NCI-H187 treated with DMSO at 0.1 percent for 48 hours (cell line): ENCODE data around the gene DCTN3.

Experiments
- DNase-seq: peaks from one replicate; lab custom pipeline; 2025; lab: John Stamatoyannopoulos, UW

DCTN3 gene

DNA sequence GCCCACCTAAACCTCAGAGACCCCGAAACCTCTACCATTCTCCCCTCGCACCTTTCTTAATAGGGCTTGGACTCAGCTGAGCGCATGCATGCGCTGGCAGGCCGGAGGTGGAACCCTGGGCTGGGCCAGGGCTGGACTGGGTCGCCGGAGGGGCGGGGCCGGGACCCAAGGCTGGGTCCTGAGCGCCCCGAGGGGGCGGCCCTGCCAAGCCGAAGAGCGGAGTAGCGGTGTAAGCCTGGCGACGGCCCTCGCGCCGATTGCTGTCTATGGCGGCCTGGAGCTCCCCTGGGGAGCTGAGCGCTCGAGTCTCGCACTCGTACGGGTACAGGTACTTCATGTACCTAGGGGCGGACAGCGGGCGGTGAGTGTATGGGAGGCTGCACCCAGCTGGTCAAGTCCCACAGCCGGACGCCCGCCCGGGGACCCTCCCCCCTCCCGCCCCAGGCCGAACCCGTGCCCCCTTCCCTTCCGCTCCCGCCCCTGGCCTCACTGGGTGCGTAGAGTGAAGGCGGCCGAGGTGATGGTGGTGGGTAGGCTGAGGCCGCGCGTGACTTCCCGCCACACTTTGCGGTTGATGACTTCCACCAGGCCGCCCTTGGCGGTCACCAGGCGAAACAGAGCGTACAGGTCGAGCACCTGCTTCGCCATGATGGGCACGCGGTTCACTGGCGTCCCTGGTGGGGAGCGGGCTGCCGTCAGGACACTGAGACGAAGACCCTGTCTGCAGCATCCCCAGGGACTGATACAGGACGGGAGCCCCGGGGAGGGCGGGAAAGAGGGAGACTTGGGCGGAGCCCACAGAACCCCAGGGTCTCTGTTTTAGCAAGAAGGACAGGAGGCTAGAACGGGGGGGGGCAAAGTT is 3.3 kb upstream of the DCTN3 start:
- DNase-seq = no peak

DNA sequence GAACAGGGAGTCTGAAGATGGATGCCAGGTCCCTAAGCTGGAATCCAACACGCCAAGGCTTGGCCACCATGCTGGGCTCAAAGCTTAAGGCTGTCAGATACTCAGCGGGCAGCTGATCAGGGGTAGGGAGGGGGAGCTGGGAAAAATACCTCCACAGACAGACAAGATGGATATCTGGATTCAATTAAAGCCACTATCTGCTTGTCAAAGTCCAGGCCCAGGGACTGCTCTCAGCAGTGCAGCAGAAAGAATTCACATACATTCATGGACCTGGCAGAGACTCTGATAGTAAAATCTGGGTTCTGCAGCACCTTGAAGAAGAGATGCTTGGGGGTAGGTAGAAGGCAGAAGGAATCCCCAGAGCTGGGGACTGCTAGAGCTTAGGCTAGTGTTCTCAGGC is 5.2 kb downstream of the DCTN3 start:
- no peak for DNase-seq

DNA sequence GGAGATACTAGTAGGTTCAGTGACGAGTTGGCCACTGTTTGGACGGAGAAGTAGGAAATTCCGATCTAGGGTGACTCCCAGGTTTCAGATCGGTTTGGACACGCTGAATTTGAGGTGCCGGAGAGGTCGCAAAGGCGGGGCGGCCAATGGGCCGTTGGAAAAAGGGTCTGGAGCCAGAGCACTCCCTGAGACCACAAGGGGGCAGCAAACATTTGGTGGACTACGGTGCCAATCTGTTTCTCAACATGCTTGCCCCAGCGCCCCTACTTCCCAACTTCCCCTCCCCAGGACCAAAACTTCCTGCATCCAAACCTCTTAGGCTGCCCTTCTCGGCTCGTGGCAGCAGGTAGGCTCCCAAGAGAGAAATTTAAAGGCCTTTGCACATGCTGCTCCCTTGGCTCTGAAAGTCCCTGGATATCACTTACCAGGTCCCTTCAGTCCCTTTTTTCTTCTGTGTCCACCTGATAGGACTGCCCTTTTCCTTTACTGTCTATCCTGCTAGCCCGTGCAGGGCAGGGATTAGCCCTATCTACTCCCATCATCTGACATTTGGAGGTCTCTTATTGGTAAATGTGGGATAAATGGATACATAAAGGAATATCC is 7.4 kb downstream of the DCTN3 start:
- DNase-seq = no peak

DNA sequence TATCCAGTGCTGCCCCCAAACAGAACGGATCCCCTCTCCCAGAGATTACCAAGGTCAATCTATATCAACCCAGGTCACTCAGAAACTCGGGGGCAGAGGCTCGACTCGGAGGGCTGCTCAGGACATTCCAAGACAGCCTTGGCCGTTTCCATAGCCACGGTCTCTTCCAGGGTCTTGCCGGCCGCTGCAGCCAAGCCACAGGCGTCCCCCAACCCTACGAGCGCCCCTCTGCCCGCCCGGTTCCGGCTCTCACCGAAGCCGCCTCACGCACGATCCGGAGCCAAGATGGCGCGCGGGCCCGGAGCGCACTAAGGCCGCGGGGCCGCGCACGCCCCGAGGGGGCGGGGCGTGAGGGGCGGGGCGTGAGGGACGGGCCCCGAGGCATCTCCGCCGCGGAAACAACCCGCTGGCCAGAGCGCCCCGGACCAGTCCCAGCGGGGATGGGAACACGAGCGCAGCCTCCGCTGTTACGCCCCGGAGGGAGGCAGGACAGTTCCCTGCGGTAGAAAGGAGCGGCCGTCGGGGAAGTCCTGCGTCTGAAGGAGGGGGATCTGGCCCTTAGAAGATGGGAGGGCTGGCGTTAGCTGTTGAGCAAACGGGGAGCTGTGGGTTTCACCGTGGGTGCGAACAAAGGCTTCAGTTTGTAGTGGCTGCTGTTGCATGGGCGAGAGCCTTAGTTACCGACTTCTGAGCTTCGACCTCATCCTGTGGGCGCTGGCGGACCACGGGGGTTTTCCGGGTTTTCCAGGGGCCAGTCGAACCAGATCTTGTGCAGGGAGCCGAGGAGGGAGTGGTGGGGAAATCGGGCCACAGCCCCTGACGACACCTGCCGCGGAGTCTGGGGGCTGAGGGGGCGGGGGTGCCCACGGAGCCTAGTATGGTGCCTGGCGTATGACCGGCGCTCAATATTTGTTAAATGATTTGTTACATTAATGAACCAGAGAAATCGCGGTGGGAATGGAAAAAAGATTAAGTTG is 8.2 kb downstream of the DCTN3 start, which contains the start of gene RPP25L:
Gene RPP25L (minus strand): TSS at position 287 of the 977 bp plus-strand sequence. CDS start 801 bp downstream, outside the sequence.
- no peak for DNase-seq

DNA sequence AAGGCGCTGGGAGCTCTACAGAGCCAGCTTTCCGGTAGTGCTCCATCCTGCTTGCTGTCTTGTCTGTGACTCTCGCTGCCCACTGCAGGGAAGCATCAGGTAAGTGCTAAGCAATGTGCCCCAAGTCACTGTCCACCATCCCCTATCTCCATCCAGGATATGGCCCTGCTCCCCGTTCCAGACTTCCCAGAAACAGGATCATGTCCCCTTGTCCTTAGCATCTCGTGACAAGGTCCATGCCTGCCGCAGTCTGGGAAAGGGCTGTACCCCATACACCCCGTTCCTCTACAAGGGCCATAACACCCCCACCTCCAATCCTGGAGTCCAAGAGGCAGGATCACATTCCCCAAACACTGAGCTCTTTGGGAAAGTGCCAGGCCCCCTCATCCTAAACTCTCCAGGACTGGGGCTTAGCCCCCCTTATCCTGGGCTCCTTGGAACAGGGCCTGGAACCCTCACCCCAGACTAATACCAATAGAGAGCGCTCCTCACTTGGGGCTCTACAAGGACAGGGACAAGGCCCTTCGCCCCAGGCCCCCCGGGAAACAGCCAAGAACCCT is 9.0 kb downstream of the DCTN3 start:
- no peak for DNase-seq

DNA sequence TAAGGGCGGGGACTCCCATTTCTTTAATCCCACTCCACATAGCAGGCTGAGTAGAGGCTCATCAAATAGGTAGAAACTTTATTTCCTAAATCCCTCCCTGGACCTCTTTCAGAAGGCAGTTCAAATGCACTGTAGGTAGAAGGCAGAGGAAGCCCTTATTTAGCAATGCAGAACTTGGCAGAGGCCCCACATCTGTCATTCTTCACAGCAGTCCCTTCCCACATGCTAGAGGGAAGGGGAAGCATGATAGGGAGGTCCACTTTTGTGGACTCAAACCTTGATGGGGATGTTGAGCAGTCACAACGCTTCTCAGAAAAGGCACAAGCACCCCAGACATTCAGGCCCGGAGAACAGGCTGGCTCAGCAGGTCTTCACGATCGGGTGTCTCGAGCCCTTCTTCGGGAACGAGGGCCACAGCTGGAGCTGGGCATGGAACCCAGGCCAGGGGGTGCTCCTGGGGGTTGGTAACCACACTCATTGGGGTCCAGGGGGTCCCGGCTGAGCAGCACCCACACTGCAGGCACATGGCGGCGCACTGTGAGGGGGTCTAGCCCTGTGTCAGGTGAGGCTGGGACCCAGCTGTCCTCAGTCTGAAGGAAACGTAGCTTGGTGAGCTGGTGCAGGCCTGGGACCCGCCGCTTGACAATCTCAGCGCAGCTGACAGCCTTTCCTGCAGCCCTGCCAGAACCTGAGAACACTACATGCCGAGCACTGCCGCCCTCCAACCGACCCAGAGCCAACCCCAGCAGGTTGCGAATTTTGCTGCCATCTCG is 9.7 kb downstream of the DCTN3 start:
- no peak for DNase-seq

DNA sequence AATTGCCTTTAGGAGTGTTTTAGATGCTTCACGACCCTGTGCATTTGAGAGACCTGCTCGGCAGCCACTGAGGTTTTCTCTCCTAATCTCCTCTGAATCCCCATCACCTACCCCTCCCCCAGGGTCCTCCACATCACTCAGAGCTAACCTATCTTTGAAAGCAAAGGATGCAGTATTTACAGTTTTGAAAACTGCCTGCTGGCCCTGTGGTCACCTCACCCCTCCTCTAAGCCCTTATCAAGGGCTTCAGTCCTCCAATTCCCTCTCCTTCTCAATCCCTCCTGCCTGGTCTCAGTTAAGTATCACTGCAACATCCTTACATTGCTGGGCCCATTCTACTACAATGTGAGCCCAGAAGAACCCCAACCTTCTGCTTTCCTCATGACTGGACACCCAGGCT is 13.0 kb downstream of the DCTN3 start:
- no peak for DNase-seq

DNA sequence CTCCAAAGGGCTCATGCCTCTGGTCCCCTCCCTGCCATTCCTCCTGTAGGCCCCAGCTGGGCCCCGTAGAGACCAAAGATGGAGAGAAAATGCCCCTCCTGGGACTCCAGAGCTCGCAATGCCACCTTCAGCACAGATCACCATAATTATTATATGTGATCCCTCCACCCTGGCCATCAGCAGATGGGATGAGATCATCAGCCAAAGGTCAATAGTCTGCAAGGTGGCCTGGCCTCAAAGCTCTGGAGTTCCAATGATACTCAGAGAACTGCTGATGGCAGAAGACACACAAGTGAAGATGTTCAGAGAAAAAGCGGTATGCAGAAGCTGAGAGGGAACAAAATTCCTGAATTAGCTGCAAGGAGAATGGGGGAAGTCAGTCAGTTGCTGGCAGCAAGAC is 13.4 kb downstream of the DCTN3 start:
- no peak for DNase-seq

DNA sequence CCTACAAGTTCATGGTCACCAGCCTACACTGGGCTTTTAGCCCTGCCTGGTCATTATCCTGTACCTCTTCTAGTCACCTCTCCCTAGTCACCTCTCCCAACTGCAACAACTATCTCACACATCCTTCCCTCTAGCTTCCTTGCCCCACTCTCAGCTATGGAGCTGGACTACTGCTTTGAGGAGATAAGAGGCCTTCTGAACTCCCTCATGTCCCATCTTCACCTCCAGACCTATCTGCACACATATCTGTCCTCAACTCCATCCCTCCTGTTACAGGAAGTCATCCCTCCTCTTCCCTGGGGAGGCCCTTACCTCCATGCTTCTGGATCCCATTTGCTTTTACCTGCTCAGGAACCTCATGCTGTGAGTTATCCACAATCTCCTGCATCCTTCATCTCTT is 14.1 kb downstream of the DCTN3 start:
- no peak for DNase-seq

DNA sequence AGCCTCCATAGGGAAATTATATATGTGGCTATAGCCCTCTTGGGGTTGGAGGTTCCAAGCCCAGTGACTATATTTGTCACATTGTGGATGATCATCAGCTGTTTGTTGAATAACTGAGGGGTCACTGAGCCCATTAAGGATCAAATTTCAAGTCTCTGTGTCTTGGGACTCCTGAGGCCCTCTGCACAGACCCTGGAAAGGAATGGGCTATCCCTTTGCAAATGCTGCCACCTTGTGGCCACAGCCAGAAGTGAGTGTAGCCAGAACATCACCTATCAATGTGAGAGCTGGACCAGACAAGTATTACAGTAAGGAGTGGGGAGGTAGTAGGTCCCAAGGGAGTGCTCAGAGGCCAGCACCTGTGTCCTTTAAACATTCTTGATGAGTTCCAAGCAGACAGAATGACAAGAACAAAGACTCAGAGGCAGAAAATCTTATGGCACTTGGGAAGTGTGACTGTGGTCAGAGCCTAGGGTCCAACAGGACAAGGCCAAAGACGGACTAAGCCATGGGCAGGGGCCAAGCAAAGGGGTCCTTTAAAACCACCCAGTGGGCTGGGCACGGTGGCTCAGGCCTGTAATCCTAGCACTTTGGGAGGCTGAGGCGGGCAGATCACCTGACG is 16.6 kb downstream of the DCTN3 start:
- no peak for DNase-seq

DNA sequence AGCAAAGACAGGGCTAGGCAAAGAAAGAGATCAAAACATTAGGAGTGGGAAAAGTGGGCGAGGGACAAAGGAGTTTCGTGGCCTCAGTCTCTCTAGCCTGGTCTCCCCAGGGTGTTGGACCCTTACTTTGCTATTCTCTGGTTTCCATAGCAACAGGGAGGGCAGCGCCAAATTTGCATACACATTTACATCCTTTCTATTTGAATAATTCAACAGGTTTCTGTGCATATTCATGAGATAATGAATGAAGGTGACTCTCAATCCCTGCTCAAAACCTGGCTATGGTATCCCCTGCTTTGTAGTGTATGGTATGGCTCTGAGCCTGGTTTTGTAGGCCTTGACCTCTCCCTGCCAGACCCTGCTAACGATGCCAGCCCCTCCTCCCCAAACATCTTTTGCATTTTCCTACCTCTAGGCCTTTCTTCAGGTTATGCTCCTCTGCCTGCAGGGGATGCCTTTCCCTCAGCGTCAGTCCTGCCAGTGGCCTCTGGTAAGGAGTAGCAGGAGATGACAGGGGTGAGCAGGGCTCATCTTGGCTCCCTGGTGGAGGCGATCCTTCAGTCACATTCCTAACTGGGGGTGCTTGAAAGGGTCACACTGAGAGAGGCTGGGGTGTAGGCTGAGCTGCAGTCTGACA is 18.2 kb downstream of the DCTN3 start:
- DNase-seq = no peak

DNA sequence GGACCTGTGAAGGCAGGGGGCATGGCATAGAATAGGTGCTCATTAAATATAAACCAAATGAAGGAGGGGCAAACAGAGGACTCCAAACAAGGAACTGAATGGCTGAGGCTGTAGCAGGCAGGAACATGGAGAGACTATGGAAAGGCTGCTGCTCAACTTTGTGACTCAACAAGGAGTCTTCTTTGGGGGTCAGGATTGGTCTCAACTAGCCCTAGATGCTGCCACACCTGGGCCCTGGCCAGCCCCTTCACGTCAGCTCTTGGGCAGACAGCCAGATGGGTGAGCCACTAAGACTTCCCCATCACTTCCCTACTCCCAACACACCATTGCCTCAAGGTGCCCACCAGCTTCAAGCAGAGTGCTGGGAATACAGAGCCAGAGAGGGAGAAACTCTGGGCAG is 19.4 kb downstream of the DCTN3 start:
- DNase-seq = no peak

DNA sequence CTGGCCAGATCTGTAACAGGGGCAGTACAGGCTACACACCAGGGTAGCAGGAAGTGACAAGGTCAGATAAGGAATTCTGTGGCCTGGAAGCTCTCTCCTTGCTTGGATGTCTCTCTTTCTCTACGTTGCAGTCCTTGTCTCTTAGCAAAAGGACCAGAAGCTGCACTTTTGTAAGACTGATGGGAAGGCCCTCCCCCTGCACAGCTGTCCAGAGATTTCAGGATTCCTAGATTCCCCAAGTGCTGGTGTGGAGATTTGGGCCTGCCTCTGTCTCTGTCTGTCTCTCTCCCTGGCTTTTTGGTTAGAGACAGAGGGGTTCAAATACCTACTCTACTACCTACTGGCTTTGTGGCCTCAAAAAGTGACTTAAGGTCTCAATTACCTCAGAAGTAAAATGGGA is 20.7 kb downstream of the DCTN3 start:
- no peak for DNase-seq

DNA sequence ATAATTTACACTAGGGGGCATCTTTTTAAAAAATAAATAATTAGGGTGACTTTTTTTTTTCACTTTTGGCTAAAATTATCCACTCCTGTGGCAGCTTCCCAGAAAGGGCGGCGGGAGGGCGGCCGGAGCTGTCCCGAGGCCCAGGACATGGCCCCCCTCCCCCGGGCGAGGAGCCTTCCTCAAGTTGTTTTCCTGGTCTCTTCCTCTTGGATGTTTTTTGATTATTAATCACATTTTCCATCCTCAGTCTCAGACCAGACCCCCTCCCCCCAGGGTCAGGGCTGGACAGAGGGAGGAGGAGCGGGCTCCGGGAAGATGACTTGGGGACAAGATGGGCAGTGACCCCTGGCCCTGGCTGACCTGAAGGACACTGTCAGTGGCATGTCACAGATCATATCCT is 26.1 kb downstream of the DCTN3 start:
- DNase-seq = no peak

DNA sequence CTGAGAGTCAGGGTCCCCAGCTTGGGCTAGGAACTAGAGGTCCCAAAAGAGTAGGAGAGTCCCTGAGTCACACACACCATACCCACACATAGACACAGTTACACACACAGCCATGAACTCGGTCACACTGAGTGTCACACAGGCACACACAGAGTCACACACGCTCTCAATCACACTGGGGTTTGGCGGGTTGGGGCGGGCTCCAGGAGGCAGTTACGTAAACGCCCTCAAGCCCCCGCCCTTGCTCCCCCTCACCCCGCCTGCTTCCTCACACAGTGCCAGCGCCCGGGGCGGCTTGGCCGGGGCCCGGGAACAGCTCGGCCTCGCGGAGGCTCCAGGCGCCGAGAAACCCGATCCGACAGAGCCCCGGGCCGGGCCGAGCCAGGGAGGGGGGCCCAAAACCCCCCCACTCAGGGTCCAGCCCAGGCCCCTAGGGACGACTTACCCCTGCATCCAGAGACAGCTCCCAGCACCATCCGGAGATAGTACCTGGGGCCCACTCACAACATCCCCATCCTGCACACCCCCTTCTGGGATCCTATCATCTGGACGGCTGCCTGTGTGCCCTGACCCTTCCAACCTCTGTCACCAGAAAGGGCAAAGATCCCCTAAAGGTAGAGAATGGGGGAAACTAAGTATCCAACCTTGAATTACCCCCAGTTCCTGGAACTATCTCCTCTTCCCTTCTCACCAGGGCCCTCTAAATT is 27.2 kb downstream of the DCTN3 start:
- no peak for DNase-seq

DNA sequence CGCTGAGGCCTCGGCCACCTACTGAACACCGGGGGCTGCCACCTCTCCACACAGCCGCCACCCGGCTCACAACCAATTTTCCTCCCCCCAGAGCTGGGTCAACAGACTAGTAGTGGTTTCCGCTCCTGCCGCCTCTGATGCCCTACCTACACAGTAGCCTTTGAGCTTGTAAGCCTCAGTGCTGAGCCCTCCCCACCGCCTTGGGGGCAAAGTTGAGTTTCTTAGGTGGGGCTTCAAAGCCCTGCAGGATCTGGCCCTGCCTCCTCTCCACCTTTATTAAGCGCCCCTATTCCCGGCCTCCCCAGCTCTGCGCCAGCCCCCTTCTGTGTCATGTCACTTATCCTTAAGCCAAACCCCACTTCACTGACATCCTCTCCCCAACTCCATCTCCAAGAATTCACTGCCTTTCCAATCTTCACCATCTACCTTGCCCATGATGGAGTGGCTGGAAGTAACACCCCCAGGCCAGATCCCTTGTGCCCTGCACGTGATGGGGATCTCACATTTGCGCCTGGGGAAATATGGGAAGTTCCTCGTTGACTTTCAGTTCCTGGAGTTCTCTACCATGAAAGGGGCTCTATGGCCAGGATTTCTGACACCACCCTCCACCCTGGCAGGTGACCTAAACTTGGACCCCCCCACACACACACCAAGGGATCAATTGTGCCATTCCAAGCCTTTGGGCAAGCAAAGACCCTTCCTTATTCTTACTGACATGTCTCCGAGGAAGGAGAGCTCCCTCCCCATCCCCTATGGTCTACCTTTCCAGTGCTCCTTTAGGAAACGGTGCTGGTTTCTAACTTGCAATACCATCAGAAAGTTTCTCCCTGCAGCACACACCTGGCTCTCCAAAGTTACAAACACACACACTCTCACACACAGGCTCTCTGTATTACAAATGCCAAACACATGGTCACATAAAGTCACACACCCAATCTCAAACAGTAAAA is 28.1 kb downstream of the DCTN3 start:
- no peak for DNase-seq

DNA sequence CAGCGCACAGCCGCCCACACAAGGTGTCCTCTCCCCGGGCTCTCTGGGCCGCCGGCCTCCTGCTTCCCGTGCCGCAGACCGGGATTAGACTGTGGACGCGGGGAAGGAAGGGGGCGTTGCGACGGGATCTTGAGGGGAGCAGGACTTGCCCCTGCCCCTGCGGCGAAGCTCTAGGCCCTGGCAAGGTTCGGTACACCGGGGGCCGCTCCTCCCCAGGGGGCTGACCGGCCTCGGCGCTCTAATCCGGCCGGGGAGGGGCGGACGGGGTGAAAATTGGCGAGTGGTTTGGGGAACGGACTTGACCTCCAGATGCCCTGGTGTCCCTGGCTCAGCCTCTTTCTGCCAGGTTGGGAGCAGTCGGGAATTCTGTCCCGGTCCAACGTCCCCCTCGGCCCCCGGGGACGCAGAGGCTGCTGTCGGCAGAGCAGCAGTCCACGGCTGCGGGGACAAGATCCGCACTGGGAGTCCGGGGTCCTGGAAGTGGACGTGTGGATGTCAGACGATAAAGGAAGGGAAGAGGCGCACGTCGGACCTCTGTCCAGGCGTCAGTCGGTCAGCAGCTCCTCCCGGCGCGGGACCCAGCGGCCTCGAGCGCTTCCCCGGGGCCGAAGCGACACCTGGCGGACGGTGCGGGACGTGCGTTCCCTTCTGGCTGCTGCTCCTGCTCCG is 28.9 kb downstream of the DCTN3 start:
- DNase-seq = no peak
